ENCODE results near the gene HK3. TPM values are rescaled to one million over a fixed set of nuclear protein-coding genes. Genes with fewer than 3 reads are reported as not detected.

Gene HK3
- polyA plus RNA-seq, 1 donor (not counting 4 experiments of a cell fraction or from before 2014, with no cell fraction given): not detected

DNA sequence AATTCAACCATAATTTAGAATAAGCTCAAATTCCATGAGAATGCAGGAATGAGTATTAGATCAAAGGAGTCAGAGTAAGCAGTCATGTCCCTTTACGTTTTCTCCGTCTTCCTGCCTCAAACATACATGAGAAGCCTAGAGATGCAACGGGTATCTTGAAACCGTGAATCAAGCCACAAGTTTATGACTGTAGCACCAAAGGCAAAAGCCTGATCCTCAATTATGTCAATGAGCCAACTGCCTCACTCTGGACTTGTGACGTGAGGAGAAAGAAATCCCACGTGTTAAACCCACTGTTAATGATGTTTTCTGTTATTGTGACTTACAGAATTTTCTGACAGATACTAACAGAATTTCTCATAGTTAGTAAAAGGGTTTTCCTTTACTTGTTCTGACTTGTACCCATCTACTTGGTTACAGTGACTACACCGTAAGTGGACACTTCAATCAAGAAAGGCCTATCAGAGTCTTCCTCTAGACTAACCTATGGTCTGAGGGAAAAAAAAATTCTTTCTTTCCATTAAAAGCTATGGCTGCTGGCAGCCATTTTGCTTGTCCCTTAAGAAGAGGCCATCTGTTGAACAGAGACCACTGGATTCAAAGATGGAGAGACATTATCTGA, 35.3 kb upstream of the HK3 start:
- DNase-seq (ENCODE audit: low read depth, low spot score) (no peak), FAIRE-seq (no peak)

DNA sequence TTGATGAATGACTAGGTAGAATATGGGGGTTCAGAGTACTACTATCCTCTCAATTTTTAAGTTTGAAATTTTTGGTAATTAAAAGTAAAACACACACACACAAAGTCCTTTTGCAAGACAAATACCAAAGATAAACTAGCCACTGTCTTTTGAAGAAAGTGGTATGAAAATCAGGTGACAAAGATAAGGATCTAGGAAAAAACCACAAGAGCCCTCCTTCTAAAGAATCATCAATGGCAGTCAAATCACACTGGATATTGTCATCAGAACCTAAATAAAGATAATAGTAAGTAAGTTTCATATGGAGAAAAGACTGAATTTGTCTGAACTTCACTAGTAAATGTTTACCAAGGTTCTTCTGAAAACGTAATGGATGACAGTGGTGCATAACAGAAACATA, 30.5 kb upstream of the HK3 start:
- no peak overlapping the region for H3K27ac ChIP-seq (ENCODE audit: control insufficient read depth, insufficient read depth, low read length)
- H3K9me3 ChIP-seq (ENCODE audit: control insufficient read depth, low read depth, low read length): no peaks in the 10 kb centered on the region
- dilution Hi-C loops (cut with MboI; ENCODE audit: extremely low pct_ligation_motif_present, low sequenced_read_pairs): no loop called here
- FAIRE-seq (no peak), DNase-seq (ENCODE audit: low read depth, low spot score) (no peak)
- no peak overlapping the region for H3K4me2 ChIP-seq (ENCODE audit: control insufficient read depth, extremely low read depth, insufficient read depth, low read depth, low read length)
- H3K79me2 ChIP-seq (ENCODE audit: control insufficient read depth, insufficient read depth, low read length): peaks cover 2% of the 10 kb centered on the region
- H2AFZ ChIP-seq (ENCODE audit: control insufficient read depth, low read length): no peak overlapping the region
- H3K9me1 ChIP-seq (ENCODE audit: control insufficient read depth, extremely low read depth, insufficient read depth, low read length): no peaks in the 10 kb centered on the region
- H3K27me3 ChIP-seq (ENCODE audit: control insufficient read depth, extremely low read depth, insufficient read depth, low read length): no peaks in the 10 kb centered on the region
- H3K36me3 ChIP-seq (ENCODE audit: control insufficient read depth in 2 of 2, extremely low read depth in 1 of 2, insufficient read depth in 2 of 2, low read length in 2 of 2): peaks cover 3 to 10% of the 10 kb centered on the region in 2 experiments
- no peak overlapping the region for H3K4me3 ChIP-seq (ENCODE audit: control insufficient read depth in 2 of 3, extremely low read depth in 1 of 3, insufficient read depth in 2 of 3, low read depth in 1 of 3, low read length in 3 of 3)
- peaks cover 2% of the 10 kb centered on the region for H3K4me1 ChIP-seq (ENCODE audit: control insufficient read depth, extremely low read depth, insufficient read depth, low read length)
- TF ChIP-seq CTCF (optimal IDR thresholded peaks at IDR 0.05 in 1 of 3, IDR thresholded peaks at IDR 0.05 in 1 of 3, conservative IDR thresholded peaks at IDR 0.05 in 1 of 3; ENCODE audit: extremely low read depth in 1 of 3, insufficient read depth in 2 of 3, low read length in 3 of 3) (no peak), EZH2 (IDR thresholded peaks at IDR 0.05; ENCODE audit: low read length) (no peak)
- no peak overlapping the region for H3K9ac ChIP-seq (ENCODE audit: control insufficient read depth, extremely low read depth, insufficient read depth, low read length)
- H4K20me1 ChIP-seq (ENCODE audit: control insufficient read depth, extremely low read depth, insufficient read depth, low read length): no peaks in the 10 kb centered on the region

More for the DNA sequence above, 35.3 kb upstream of the HK3 start:
- no peak overlapping the region for H3K9ac ChIP-seq (ENCODE audit: control insufficient read depth, extremely low read depth, insufficient read depth, low read length)
- no peaks in the 10 kb centered on the region for H3K27me3 ChIP-seq (ENCODE audit: control insufficient read depth, extremely low read depth, insufficient read depth, low read length)
- dilution Hi-C loops (cut with MboI; ENCODE audit: extremely low pct_ligation_motif_present, low sequenced_read_pairs): no loop called here
- no peaks in the 10 kb centered on the region for H3K9me1 ChIP-seq (ENCODE audit: control insufficient read depth, extremely low read depth, insufficient read depth, low read length)
- peaks cover 12 to 17% of the 10 kb centered on the region in 2 experiments for H3K36me3 ChIP-seq (ENCODE audit: control insufficient read depth in 2 of 2, extremely low read depth in 1 of 2, insufficient read depth in 2 of 2, low read length in 2 of 2)
- H3K4me3 ChIP-seq (ENCODE audit: control insufficient read depth in 2 of 3, extremely low read depth in 1 of 3, insufficient read depth in 2 of 3, low read depth in 1 of 3, low read length in 3 of 3): no peak overlapping the region
- TF ChIP-seq CTCF (optimal IDR thresholded peaks at IDR 0.05 in 1 of 3, IDR thresholded peaks at IDR 0.05 in 1 of 3, conservative IDR thresholded peaks at IDR 0.05 in 1 of 3; ENCODE audit: extremely low read depth in 1 of 3, insufficient read depth in 2 of 3, low read length in 3 of 3): no peak
- no peak for TF ChIP-seq EZH2 (IDR thresholded peaks at IDR 0.05; ENCODE audit: low read length)
- H3K4me2 ChIP-seq (ENCODE audit: control insufficient read depth, extremely low read depth, insufficient read depth, low read depth, low read length): no peak overlapping the region
- no peak overlapping the region for H3K27ac ChIP-seq (ENCODE audit: control insufficient read depth, insufficient read depth, low read length)
- no peaks in the 10 kb centered on the region for H4K20me1 ChIP-seq (ENCODE audit: control insufficient read depth, extremely low read depth, insufficient read depth, low read length)
- no peak overlapping the region for H2AFZ ChIP-seq (ENCODE audit: control insufficient read depth, low read length)
- H3K79me2 ChIP-seq (ENCODE audit: control insufficient read depth, insufficient read depth, low read length): no peaks in the 10 kb centered on the region
- H3K9me3 ChIP-seq (ENCODE audit: control insufficient read depth, low read depth, low read length): no peaks in the 10 kb centered on the region
- H3K4me1 ChIP-seq (ENCODE audit: control insufficient read depth, extremely low read depth, insufficient read depth, low read length): peaks cover 6% of the 10 kb centered on the region

Measured in keratinocyte (primary cell).